HepG2 (cell line): ENCODE results near the gene MIEF1. TPM values are rescaled to one million over a fixed set of nuclear protein-coding genes. Genes with fewer than 3 reads are reported as not detected.

ENCODE experiments used
- AHDC1 ChIP-seq: sonication (generic); formaldehyde crosslinking; IDR thresholded peaks from 2 replicates; pipeline ENCODE4 v1.5.1; 2020; ENCODE audit warnings: mild to moderate bottlenecking, missing genetic modification reagents, borderline replicate concordance
- ARNTL ChIP-seq: sonication (generic); formaldehyde crosslinking; IDR thresholded peaks from 2 replicates; pipeline ENCODE4 v1.4.0; 2020; ENCODE audit warnings: mild to moderate bottlenecking, missing genetic modification reagents
- BORCS8-MEF2B ChIP-seq: sonication (generic); formaldehyde crosslinking; IDR thresholded peaks from 2 replicates; pipeline ENCODE4 v1.8.0; 2022; ENCODE audit warnings: mild to moderate bottlenecking, missing genetic modification reagents
- CBFB ChIP-seq: sonication (generic); formaldehyde crosslinking; IDR thresholded peaks from 2 replicates; pipeline ENCODE4 v1.4.0; 2020; ENCODE audit warnings: missing genetic modification reagents
- CHD2 ChIP-seq: IDR thresholded peaks from 2 replicates; pipeline ENCODE4 v1.6.1; 2011; ENCODE audit warnings: low read depth, low read length, improper control_type of control experiment
- EEA1 ChIP-seq: sonication (generic); formaldehyde crosslinking; IDR thresholded peaks from 2 replicates; pipeline ENCODE4 v1.5.1; 2020; ENCODE audit warnings: mild to moderate bottlenecking, missing genetic modification reagents, borderline replicate concordance
- FOXA3 ChIP-seq: IDR thresholded peaks from 2 replicates; pipeline ENCODE4 v1.6.1; 2016; ENCODE audit warnings: missing genetic modification reagents, missing compliant biosample characterization
- FOXO1 ChIP-seq: sonication (generic); formaldehyde crosslinking; IDR thresholded peaks from 2 replicates; pipeline ENCODE4 v1.4.0; 2020; ENCODE audit warnings: missing genetic modification reagents
- HMG20B ChIP-seq: conservative IDR thresholded peaks from 2 replicates; pipeline ENCODE4 v1.6.1; 2016; ENCODE audit warnings: missing genetic modification reagents, missing compliant biosample characterization
- MAFK ChIP-seq, 2 experiments: IDR thresholded peaks in 1 of 2; conservative IDR thresholded peaks in 1 of 2; 2 replicates each; pipeline ENCODE4 v1.6.1; 2011; ENCODE audit warnings: improper control_type of control experiment in 2 of 2, low read length in 2 of 2
- MIER2 ChIP-seq: IDR thresholded peaks from 2 replicates; pipeline ENCODE4 v1.6.1; 2016; ENCODE audit warnings: missing biosample characterization, missing genetic modification reagents
- NPAS2 ChIP-seq: sonication (generic); formaldehyde crosslinking; IDR thresholded peaks from 2 replicates; pipeline ENCODE4 v1.8.0; 2022; ENCODE audit warnings: mild to moderate bottlenecking, missing genetic modification reagents, borderline replicate concordance
- SRY ChIP-seq: sonication (generic); formaldehyde crosslinking; IDR thresholded peaks from 2 replicates; pipeline ENCODE4 v1.8.0; 2022; ENCODE audit warnings: mild to moderate bottlenecking, missing genetic modification reagents
- STAT5B ChIP-seq: sonication (generic); formaldehyde crosslinking; IDR thresholded peaks from 2 replicates; pipeline ENCODE4 v1.4.0; 2020; ENCODE audit warnings: missing genetic modification reagents
- ZBTB20 ChIP-seq: sonication (generic); formaldehyde crosslinking; IDR thresholded peaks from 2 replicates; pipeline ENCODE4 v1.8.1; 2023; ENCODE audit warnings: missing genetic modification reagents, low read depth, mild to moderate bottlenecking, borderline replicate concordance
- ZBTB7A ChIP-seq: sonication (generic); formaldehyde crosslinking; IDR thresholded peaks from 2 replicates; pipeline ENCODE4 v1.8.0; 2022; ENCODE audit warnings: mild to moderate bottlenecking, missing genetic modification reagents
- ZMAT3 ChIP-seq: sonication (generic); formaldehyde crosslinking; conservative IDR thresholded peaks from 2 replicates; pipeline ENCODE4 v1.7.0; 2021; ENCODE audit warnings: missing genetic modification reagents
- ZMYM3 ChIP-seq: sonication (generic); formaldehyde crosslinking; IDR thresholded peaks from 2 replicates; pipeline ENCODE4 v1.5.1; 2020; ENCODE audit warnings: mild to moderate bottlenecking, missing genetic modification reagents
- ZNF180 ChIP-seq: sonication (generic); formaldehyde crosslinking; IDR thresholded peaks from 2 replicates; pipeline ENCODE4 v1.4.0; 2020; ENCODE audit warnings: low read depth, missing genetic modification reagents, borderline replicate concordance
- ZNF256 ChIP-seq: sonication (generic); formaldehyde crosslinking; conservative IDR thresholded peaks from 2 replicates; pipeline ENCODE4 v1.4.0; 2020; ENCODE audit warnings: missing genetic modification reagents
- ZNF501 ChIP-seq: sonication (generic); formaldehyde crosslinking; IDR thresholded peaks from 2 replicates; pipeline ENCODE4 v1.5.1; 2020; ENCODE audit warnings: mild to moderate bottlenecking, moderate library complexity, missing genetic modification reagents
- ZNF878 ChIP-seq: sonication (generic); formaldehyde crosslinking; IDR thresholded peaks from 2 replicates; pipeline ENCODE4 v1.8.1; 2023; ENCODE audit warnings: mild to moderate bottlenecking, missing genetic modification reagents, moderate library complexity
- polyA plus RNA-seq, 8 experiments: library from polyadenylated mRNA; depleted of rRNA in 3 of 8; stranded (reverse) in 7 of 8; unstranded in 1 of 8; fragments of >200 nt; fragmentation: Illumina TruSeq in 4 of 8; extraction: Trizol in 4 of 8; gene quantifications; 2 replicates each; pipeline versions ENCODE4 v1.2.1 to v1.2.3, GENCODE V29; 2011 to 2016; ENCODE audit warnings: low read depth in 4 of 8, missing spikeins in 1 of 8, mixed read lengths in 1 of 8; ENCODE audit not compliant: insufficient read depth in 1 of 8
- total RNA-seq, 5 experiments: library from RNA; depleted of rRNA; stranded (reverse); fragments of >200 nt; fragmentation: Illumina TruSeq; extraction: Trizol; gene quantifications; 2 replicates each; pipeline ENCODE4 v1.2.3, GENCODE V29; 2016; ENCODE audit warnings: low read depth in 1 of 5
- TF ChIP-seq, protein P1 (sequence below): sonication (generic); formaldehyde crosslinking; IDR thresholded peaks from 2 replicates; pipeline ENCODE4 v1.4.0; 2020; ENCODE audit warnings: mild to moderate bottlenecking, missing genetic modification reagents

Gene MIEF1
- total and polyA plus RNA-seq, 2 of the 13 experiments (the other 11 are each of a cell fraction or from before 2014, with no cell fraction given), result 21.7 to 34.8 TPM

DNA sequence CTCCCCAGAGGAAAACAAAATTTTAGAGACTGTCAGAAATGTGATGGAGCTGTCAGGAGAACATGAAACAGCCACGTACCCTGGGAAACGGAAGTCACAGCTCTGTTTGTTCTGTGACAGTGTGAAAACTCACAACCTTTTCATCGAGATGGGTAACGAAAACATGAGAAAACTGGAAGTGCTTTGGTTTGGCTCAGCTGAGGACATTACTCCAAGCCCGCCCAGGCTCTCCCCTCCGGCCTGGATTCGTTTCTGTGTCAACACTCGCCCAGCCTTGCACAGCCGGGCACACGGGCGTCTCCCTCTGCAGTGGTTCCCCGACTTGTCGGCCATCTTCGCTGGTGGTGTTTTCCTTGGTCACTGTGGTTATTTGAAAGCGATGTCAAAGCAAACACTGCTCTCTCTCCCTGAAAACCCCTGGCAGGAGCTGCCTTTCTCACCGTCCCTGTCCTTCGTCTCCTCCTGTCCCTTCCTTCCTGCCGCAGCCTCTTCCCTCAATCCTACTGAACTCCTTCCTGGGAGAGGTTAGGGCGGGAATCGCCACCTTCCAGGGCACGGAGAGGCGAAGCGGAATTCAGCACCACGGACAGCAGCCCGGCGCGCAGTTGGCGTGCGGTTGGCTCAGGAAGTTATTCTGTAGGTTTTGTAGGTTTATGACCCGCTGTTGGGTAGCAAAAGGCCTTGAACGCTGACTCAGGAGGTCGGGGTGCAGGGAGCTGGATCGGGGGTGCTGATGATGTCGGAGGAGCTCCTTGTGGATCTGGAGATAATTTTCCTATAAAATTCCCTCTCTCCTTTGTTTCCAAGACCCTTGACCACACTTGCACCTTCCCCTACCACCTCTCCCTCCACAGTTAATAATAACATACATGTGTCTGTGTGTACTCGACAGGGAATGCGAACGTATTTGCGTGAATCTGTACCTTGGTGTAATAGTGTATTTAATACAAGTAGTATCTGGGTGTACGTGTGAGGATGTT is 43.6 kb downstream of the MIEF1 start (continued):
- TF ChIP-seq, protein P1, sequence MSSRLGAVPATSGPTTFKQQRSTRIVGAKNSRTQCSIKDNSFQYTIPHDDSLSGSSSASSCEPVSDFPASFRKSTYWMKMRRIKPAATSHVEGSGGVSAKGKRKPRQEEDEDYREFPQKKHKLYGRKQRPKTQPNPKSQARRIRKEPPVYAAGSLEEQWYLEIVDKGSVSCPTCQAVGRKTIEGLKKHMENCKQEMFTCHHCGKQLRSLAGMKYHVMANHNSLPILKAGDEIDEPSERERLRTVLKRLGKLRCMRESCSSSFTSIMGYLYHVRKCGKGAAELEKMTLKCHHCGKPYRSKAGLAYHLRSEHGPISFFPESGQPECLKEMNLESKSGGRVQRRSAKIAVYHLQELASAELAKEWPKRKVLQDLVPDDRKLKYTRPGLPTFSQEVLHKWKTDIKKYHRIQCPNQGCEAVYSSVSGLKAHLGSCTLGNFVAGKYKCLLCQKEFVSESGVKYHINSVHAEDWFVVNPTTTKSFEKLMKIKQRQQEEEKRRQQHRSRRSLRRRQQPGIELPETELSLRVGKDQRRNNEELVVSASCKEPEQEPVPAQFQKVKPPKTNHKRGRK (CRISPR knock-in tag), result no peak
- TF ChIP-seq EEA1 (peak; percentile 74; the same call in 1 of the 2 replicates), FOXA3 (peak; percentile 52; the same call in 1 of the 2 replicates), CHD2 (no peak), ZNF256 (CRISPR knock-in tag) (peak; percentile 95), FOXO1 (peak; percentile 61; the same call in 1 of the 2 replicates), ZBTB7A (peak; percentile 62), STAT5B (CRISPR knock-in tag) (0 out of 2 replicates have a peak, but pooled peaks have one; percentile 84), SRY (peak; percentile 98), NPAS2 (CRISPR knock-in tag) (no peak), MIER2 (peak; percentile 99), ZMAT3 (CRISPR knock-in tag) (peak; percentile 84; the same call in 1 of the 2 replicates), AHDC1 (no peak), ZBTB20 (CRISPR knock-in tag) (peak; percentile 81; the same call in 1 of the 2 replicates), ARNTL (0 out of 2 replicates have a peak, but pooled peaks have one; percentile 55), ZNF878 (CRISPR knock-in tag) (0 out of 2 replicates have a peak, but pooled peaks have one; percentile 64), HMG20B (CRISPR knock-in tag) (peak; percentile 75), MAFK (conservative IDR thresholded peaks at IDR 0.05 in 1 of 2, IDR thresholded peaks at IDR 0.05 in 1 of 2; ENCODE audit: low read length in 2 of 2) (no peak), ZMYM3 (CRISPR knock-in tag) (no peak), CBFB (CRISPR knock-in tag) (peak; percentile 30; the same call in 1 of the 2 replicates), ZNF180 (CRISPR knock-in tag) (no peak; the same call in 1 of the 2 replicates), BORCS8-MEF2B (CRISPR knock-in tag) (peak; percentile 97), ZNF501 (CRISPR knock-in tag) (no peak)
